ENCODE results near the gene CCNY.

DNA sequence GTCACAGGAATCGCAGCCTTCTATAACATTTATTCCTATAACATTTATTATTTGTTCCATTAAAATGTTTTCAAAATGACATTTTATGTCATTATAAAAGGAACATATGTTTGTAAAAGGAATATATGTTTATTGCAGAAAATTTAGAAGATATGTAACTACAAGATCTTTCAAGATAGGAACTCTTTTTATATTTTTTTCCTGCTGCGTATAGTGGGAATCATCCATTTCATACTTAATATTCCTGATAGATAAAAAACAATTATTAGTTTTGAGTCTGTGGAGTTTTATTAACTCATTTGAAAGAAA is 55.6 kb downstream of the CCNY start:
- TF ChIP-seq, protein P1, sequence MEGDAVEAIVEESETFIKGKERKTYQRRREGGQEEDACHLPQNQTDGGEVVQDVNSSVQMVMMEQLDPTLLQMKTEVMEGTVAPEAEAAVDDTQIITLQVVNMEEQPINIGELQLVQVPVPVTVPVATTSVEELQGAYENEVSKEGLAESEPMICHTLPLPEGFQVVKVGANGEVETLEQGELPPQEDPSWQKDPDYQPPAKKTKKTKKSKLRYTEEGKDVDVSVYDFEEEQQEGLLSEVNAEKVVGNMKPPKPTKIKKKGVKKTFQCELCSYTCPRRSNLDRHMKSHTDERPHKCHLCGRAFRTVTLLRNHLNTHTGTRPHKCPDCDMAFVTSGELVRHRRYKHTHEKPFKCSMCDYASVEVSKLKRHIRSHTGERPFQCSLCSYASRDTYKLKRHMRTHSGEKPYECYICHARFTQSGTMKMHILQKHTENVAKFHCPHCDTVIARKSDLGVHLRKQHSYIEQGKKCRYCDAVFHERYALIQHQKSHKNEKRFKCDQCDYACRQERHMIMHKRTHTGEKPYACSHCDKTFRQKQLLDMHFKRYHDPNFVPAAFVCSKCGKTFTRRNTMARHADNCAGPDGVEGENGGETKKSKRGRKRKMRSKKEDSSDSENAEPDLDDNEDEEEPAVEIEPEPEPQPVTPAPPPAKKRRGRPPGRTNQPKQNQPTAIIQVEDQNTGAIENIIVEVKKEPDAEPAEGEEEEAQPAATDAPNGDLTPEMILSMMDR (conservative IDR thresholded peaks at IDR 0.05; ENCODE audit: low read length), result no peak
- TF ChIP-seq EZH2phosphoT487 (IDR thresholded peaks at IDR 0.05; ENCODE audit: borderline replicate concordance, low read depth, low read length), result no peak

Measured in OCI-LY7 (cell line).